A172 (cell line): ENCODE measurements around the gene PCK2. TPM values are rescaled to one million over a fixed set of nuclear protein-coding genes. Genes with fewer than 3 reads are reported as not detected.

ENCODE experiments used
- DNase-seq: peaks from one replicate; pipeline ENCODE4 v3.0.0-alpha.2; 2015; ENCODE audit warnings: low spot score
- total RNA-seq: library from RNA; depleted of rRNA; stranded (reverse); fragments of >200 nt; shearing (Covaris generic); gene quantifications from 2 replicates; pipeline ENCODE4 v1.2.3, GENCODE V29; 2014

PCK2 gene
- total RNA-seq, 1 experiment from 2014 or later: 4.4 TPM

DNA sequence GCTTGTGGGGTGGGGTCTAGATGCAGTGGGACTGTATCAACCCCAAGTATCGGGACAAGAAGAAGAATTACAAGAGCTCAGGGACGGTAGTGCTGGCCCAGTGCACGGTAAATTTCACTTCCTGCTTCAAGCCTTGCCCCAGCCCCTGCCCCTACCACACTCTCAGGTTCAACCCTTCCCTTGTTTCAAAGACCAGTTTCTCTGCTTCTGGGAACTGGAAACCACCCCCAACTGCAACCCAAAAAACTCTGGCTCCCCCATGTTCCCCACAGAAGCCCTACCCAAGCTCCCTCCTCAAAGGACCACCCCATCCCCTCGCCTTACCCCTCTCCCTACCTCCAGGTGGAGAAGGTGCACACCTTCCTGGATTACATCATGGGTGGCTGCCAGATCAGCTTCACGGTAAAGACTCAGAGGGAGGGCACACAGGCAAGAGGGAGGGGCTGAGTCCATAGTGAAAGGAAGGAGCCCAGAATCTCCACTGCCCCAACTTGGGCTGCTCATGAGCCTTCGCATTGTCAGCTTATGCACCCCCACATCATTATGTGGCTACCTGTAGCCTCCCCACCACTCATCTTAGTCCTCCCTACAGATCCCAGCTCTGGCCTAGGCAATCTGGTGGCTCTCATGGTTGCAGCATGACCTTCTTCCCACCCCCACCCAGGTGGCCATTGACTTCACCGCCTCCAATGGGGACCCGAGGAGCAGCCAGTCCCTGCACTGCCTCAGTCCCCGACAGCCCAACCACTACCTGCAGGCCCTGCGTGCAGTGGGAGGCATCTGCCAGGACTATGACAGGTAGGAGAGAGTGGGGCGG lies 18.4 kb upstream of the PCK2 start:
- no peak for DNase-seq

DNA sequence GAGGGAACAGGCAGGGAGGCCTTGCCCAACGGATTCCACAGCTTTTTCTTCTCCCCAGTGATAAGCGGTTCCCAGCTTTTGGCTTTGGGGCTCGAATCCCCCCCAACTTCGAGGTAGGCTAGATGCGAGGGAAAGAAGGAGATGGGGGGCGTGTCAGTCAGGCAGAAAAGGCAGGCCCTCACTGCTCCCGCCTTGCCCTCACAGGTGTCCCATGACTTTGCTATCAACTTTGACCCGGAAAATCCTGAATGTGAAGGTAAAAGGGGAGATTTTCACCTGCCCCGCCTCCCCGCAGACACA lies 17.9 kb upstream of the PCK2 start:
- DNase-seq: no peak

GRCh38 chr14:24077086-24077485 lies 17.0 kb upstream of the PCK2 start:
- no peak for DNase-seq

- no peak for DNase-seq
Observed at GRCh38 chr14:24078146-24078545, 16.0 kb upstream of the PCK2 start.

- DNase-seq: no peak
Observed at GRCh38 chr14:24079491-24080141, 14.5 kb upstream of the PCK2 start.

DNA sequence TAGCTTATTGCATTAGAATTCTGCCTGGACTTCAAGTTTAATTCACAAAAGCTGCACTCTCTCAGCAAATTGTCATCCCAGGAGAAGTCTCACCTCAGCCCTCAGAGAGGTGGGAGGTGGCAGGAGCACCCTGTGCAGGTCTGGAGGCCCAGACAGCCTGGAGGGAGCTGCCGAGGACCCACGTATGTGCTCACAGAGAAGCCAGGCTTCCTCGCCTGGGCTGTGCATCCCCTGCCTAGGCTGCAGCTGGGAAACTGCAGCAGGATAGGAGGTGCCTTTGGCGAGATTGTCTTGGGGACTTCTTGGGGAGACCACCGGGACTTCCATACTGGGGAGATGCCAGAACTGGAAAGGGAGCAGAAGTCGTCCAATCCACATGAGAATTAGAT lies 14.0 kb upstream of the PCK2 start:
- no peak for DNase-seq

- peak; percentile 8 for DNase-seq
Observed at GRCh38 chr14:24080888-24081738, 13.0 kb upstream of the PCK2 start.

DNA sequence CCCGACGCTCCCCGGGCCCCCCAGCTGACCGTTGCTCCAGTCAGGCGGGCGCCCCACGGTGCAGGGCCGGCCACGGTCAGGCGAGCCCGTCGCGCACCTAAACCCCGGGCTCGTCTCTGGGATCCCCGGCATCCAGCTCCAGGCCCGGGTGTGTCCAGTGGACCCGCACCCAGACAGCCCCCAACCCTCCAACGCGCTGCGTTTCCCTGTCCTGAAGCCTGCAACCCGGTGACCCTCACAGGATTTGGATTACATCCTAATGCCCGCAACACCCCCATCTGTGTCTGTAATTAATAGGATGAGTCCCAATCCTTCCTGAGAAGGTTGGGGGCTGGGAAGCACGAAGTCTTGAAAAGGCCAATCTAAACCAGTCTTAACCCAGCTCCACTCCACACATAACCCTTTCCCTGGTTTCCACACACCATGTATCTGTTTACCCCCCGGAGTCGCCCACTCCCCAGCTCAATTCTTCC lies 12.3 kb upstream of the PCK2 start:
- no peak for DNase-seq

DNA sequence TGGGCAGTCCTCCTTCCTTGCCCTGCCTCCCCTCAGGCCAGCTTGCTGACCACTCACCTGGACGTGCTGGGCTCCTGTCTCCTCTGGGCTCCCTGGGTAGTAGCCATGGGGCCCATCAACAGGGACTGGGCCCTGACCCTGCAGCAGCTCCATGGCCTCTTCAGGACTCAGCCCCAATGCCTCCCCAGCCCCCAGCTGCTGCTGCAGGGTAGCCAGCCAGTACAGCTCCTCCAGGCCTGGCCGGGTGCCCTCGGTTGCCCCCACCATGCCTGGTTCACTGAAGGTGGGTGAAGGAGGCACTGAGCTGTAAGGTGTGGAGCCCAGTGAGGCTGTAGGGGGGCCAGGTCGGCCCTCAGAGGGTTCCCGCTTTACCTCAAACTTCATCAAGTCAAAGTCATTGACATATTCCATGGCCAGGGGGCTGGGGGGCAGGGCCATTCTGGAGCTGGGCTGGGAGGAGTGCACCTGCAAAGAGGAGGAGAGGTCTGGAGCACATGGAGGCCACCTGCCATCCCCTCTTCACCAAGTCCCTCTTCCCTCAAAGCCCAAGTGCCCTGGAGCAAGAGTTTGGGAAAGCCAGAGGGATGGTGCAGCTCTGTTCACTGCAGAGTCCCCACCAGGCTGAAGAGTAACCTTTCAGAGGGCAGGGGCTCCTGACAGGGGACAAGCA lies 11.6 kb upstream of the PCK2 start:
- DNase-seq: no peak

DNA sequence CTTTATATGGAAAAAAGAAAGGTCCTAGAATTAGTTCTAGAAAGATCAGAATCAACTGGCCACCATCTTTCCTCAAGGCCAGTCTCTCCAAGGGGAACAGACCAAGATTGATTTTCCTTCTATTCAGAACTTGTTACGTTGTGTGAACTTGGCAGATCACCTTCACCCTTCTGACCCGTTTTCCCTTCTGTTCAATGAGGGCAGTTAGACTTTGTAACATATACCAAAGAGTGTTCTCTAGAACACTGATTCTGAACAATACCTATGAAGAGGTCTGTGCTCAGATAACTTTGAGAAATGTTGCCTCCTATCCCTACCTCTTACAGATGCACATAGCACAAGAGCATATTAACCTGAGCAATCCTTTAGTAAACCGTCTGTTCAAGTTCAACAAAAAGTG lies 10.6 kb upstream of the PCK2 start:
- DNase-seq: no peak

DNA sequence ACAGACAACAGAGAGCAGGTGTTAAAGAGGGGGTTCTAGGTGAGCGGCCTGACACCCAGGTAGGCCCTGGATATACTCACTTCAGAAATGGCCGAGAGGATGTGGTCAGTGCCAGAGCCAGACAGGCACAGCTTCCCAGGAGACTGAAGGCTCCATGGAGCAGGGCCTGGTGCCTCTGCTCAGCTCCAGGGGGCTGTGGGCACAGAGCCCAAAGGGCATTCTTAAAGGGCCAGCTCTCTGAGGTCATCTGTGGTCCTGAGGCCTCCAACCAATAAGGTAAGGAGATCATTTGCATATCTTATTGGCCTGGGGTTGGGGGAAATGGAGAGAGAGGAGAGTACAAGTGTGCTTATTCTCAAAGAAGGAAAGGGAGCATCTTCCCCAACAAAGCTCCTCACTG lies 9.7 kb upstream of the PCK2 start:
- no peak for DNase-seq

GRCh38 chr14:24085215-24085614 lies 8.9 kb upstream of the PCK2 start:
- DNase-seq: no peak

GRCh38 chr14:24086193-24086955 lies 7.7 kb upstream of the PCK2 start:
- DNase-seq: no peak

DNA sequence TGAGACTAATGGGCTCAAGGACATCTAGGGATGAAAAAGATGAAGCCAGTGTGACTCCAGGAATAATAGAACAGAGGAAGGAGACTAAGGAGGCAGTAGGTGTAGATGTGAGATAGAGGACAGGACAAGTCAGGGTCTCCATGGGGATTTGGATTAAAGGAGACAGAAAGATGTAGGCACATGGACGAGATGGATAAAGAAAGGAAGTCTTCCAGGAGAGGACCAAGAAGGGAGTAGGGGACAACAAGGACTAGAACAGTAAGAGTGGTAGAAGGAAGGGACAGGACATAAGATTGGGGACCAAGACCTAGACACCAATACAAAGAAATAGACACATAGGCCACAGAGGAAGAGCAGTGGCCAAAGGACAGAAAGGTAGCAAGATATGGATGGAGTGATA lies 7.1 kb upstream of the PCK2 start:
- DNase-seq: no peak

- DNase-seq: no peak
Observed at GRCh38 chr14:24088095-24088494, 6.0 kb upstream of the PCK2 start.

DNA sequence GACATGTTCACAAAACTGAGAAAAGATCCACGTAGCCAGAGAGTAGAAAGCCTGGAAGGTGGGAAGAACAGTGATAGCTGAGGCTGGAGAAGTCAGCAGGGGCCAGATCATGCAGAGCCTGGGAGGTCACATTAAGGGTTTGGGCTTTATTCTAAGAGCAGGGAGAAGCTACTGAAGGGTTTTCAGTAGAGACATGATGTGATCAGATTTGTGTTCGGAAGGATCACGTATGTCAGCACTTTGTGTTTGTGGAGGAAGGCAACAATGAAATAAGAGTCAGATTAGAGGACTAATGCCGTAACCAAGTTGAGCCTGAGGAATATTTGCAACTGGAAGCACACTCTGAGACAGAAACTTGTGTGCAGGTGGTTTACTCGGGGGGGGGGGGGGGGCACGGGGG lies 4.2 kb upstream of the PCK2 start:
- DNase-seq: no peak

- DNase-seq: no peak
Observed at GRCh38 chr14:24092110-24092504, 2.0 kb upstream of the PCK2 start.

DNA sequence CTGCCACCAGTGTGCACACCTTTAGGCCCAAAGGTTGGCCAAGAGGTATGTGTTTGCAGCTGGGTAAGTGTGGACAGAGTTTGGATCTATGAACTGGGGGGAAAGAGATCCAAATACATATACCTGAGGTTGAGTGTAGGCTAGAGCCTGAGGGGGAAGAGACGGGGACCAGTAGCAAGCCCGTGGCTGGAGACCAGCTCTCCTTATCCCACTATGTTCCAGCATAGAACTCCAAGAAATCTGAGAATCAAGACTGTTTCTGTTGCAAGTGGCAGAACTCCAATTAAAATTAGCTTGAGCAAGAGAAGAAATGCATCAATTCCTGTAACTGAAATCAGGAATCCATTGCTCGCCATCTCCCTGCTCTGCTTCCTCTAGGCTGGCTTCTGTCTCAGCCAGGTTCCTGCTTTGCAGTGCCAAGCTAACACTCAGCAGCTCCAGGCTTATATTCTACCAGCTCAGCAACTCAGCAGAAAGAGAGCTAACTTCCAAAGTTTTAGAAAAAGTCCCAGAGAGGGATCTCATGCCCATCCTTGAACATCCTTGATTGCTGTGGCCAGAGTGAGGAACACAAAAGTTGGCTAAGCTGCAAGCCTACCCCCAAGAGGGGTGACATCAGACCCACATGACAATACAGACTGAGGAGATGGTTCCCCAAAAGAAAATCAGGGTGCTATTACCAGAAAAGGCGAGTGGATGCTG lies 1.5 kb upstream of the PCK2 start:
- no peak for DNase-seq

DNA sequence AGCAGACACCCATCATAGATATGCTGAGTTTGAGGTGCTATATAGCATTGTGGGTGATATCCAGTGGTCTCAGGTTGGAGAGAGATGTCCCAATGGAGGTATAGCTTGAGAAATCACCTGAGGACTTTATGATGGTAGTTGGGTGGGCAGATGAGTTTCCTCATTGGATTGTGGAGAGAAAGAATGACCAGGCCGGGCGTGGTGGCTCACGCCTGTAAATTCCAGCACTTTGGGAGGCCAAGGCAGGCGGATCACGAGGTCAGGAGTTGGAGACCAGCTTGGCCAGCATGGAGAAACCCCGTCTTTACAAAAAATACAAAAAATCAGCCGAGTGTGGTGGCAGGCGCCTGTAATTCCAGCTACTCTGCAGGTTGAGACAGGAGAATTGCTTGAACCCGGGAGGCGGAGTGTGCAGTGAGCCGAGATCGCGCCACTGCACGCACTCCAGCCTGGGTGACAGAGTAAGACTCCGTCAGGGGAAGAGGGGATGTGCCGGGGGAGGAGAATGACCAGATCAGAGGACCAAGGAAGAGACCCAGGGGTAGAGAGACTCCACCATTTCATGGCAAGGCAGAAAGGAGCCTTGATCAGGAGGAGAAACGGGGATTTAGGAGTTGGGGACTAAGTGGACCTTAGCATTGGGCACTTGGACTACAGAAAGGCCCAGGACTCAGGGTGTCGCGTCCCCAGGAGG lies 757 bp upstream of the PCK2 start:
- no peak for DNase-seq

- no peak for DNase-seq
Observed at GRCh38 chr14:24094841-24095270, 745 bp downstream of the PCK2 start.
